Fibroblast of skin of left quadriceps (primary cell): ENCODE results near the gene LRRC4B.
A peak's percentile ranks its signal among the peaks of the same experiment; 100 is the strongest.

Experiments used
- DNase-seq, 2 experiments: peaks; one replicate each; pipeline ENCODE4 v3.0.0-alpha.2; 2013; ENCODE audit warnings: low read depth in 2 of 2

The LRRC4B gene

DNA sequence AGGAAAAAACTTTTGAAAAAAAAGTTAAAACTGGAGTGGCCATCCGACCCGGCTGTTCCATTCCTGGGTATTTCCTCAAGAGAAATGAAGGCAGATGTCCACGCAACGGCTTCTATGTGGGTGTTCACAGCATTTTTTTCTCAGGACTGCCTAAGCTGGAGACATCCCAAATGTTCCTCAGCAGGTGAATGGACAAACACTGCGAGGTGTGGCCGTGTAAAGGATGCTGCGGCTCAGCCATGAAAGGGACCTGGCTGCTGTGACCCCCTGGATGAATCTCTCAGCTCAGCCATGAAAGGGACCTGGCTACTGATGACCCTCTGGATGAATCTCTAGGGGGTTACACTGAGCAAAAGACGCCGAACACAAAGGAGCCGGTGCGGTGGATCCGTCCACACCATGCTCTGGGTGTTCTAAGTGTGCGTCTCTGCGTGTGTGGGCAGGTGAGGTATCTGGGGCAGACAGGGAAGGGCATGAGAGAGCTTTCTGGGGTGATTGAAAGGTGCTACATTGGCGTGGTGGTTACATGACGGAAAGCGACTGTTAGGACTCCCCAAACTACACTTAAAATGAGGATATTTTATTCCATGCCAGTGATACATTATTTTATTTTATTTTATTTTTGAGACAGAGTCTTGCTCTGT, 47.3 kb downstream of the LRRC4B start:
- DNase-seq = no peak

DNA sequence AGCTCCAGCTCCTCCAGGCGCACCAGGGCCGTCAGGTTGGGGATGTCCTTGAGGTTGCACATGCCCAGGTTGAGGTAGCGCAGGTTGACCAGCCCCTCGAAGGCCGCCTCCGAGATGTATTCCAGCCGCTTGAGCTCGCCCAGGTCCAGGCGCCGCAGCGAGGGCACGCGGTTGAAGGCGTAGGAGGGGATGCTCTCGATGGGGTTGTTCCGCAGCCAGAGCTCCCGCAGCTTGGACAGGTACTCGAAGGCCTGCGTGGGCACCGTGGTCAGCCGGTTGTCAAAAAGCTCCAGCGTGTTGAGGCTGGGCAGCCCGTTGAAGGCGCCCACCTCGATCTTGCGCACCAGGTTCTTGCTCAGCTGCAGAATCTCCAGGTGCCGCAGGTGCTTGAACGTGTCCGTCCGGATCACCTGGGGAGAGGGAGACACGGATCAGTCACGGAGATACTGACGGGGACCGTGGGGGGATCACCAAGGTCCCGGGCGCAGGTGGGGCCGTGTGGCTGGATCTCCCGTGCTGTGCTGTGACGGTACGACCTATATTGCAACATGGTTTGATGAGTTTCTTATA, 49.1 kb downstream of the LRRC4B start:
- no peak for DNase-seq

DNA sequence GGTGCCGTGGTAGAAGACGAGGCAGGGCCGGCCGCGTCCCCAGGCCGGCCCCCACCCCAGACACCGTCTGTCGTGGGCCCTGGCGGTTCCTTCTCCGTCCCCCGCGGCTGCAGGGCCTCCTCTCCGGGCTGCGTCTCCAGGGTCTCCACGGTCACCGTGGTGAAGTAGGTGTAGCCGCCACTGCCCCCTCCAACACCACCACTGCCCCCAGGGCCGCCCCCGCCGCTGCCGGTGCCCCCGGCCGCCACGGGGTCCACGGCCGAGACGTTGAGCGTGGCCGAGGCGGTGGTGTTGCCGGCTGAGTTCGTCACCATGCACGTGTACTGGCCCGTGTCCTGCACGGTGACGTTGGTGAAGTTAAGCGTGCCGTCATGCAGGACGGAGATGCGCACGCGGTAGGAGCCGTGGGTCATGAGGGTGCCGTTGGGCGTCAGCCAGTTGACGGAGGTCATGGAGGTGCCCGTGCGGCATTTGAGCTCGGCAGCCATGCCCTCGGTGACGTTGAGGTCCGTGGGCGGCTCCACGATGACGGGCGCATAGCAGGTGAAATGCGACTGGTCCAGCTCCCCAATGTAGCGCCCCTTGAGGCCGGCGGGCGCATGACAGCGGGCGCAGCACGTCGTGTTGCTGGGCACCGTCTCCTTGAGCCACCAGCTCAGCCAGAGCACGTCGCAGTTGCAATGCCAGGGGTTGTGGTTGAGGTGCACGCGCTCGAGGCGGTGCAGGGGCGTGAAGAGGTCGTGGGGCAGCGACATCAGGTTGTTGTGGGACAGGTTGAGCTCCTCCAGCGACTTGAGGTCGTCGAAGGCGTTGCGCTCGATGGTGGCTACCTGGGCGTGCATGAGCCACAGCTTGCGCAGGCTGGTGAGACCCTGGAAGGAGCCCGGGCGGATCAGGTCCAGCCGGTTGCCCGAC, 49.9 kb downstream of the LRRC4B start:
- DNase-seq = no peak

DNA sequence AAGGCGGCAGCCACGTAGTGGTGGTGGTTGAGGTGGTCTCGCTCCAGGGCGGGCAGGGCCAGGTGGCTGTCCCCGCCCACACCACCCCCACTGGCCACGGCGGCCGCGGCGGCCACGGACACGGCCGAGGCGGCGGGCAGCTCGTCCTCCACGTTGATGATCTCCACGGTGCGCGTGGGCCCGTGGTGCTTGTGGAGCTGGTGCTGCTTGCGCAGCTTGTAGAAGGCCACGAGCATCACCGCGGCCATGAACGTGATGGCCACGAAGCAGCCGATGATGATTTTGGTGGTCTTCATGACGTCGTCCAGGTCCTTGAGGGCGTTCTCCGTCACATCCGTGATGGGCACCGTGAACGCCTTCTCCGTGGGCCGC, 50.5 kb downstream of the LRRC4B start:
- DNase-seq = no peak

DNA sequence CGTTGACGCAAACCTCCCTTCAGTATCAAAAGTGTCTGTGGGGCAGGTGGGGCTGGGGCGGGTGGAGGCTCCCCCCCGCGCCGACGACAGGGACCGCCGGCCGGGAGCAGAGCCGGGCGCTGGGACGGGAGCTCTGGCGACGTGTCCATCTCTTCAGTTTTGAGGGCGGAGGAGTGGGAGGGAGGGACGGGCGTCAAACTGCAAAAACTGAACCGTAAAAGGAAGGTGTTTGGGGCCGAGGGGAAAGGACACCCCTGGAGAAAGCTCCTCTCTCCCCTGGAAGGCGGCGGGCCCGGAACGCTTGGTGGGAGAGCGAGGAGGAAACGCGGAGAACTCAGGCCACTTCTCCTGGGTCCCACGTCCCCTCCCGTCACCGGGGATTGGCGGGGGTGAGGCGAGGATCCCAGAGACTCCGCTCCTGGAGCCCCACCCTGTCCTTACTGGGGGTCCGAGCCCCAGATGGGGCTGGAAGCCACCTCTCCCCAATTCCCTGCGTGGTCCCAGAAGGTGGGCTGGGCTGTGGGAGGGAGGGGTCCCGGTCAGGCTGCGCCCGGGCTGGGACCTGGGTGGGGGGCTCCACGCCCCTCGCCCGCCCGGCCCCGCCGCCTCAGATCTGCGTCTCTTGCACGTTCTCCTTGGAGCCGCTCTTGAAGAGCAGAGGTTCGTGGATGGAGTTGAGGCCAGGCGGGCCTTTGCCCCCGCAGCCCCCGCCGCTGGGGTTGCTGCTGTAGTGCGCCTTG, 51.1 kb downstream of the LRRC4B start:
- DNase-seq = no peak

DNA sequence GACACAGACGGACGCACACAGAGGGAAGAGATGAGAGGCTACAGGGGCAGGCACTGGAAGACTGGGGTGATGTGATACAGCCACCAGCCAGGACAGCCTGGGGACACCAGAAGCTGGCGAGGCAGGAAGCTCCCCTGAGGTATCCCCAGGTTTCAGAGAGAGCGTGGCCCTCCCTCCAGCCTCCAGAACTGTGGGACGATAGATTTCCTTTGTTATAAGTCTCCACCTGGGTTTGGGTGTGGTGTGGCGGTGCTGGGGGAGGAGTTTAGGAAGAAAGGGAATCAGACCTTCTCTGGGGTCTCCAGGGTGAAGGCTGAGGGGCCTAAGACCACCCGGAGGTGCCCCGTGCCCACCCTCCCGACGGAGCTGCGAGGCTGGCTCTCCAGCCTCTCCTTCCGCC, 51.8 kb downstream of the LRRC4B start:
- DNase-seq = no peak

DNA sequence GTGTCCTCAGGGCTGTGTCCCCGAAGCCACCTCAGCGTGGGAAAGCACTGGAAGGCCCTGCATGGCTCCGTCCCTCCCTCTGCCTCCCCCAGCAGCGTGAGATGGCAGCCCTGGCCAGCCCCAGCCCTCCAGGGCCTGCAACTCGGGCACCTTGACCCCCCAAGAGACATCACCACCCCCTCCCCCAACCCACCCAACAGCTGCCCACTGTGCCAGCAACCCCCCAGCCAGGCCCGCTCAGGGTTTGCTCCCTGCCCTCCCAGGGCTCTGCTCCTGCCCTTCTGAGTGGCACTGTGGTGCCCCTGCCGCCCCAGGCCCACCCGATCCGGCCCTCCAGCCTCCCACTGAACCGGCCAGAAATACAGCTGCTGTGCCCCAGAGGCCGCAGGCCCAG, 53.1 kb downstream of the LRRC4B start:
- DNase-seq = no peak

DNA sequence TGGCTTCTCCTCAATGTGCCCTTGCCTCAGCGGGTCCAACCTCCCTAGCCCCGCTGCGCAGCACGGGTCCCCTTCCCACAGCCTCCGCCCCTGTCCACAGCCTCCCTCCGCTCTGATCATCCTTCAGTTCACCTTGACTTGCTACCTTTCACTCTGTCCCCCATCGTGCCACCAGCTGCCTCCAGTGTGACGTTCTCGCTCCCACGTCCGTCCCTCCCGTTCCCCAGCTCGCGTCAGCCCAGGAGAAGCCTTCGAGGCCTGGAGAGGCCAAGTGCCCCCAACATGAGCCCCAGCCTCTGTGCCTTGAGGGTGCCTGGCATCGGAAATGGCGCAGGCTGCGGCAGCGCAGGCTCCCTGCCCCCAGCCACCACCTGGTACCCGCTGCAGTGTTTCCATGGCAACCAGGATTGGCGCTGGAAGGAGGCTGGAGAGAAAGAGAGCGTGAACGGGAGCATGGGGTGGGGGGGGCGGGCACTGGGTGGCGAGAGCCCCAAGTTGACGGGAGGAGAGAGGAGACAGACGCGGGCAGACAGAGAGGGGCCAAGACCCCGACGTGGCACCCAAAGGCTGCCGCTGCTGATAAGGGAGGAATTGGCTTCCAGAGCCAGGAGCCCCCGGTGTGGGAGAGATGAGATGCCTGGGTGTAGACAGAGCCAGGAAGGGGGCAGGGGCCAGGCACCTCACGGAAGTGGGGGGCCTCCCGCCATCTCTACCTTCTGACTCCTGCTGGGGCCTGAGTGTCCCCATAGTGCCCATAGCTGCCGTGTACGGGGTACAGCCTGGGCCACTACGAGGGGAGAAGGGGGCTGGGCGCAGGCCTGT, 53.7 kb downstream of the LRRC4B start:
- no peak for DNase-seq

DNA sequence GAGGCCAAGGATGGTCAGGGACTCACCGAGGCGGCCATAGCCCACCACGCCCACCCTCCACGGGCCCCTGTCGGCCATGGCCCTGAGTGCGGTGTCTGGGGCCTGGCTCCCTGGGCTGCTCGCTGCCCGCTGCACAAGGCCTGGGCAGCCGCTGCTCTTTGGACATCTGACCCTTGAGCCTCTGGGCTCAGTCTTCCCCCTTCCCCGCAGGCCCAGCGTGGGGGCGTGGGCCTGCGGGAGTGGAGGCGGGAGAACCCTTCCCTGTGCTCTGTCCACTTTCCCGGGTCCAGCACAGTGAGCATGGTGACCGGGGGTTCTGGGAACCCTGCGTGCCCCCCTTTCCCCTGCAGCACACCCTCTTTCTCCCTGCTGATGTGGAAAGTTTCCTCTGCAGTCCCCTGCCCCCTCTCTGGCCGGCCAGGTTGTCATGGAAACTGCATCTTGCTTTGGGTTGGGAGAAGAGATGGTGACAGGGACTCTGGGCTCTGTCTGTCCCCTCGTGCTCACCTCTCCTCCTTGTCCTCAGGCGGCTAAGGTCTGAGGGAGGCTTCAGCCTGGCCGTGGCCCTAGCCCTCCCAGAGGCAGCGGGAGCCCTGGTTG, 54.4 kb downstream of the LRRC4B start, which contains the start of gene ASPDH:
ASPDH (minus strand) TSS at position 168 of the 600 bp plus-strand sequence; CDS start at position 78, 90 bp downstream.
- no peak for DNase-seq

DNA sequence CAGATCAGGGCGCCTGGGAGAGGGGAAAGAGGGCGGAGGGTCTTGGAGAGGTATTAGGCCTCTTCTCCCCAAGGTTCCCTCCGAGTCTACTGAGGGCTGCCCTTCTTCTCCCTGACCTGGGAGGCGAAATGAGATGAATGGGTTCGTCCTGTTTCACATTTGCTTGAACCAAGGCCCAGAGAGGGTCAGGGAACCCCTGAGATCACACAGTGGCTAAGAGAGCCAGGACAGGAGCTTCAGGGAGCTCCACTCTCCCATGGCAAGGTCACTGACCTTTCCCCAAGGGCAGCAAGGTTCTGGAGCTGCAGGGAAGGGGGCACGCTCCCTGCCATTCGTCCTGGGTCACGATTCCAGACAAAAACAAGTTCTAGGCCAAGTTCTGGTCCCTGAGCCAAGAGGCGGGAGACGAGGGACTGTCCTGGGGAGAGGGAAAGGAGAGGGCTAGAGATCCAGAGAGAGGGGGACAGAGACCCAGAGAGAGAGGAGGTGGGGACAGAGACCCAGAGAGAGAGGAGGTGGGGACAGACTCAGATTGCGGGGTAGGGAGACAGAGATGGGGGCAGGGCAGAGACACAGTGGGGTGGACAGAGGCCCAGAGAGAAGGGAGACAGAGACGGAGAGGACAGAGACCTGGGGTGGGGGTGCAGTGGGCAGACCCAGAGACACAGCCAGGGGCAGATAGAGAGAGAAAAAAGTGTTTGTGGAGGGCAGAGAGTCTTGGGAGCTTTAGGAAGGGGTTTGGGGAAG, 55.1 kb downstream of the LRRC4B start:
- DNase-seq = no peak

DNA sequence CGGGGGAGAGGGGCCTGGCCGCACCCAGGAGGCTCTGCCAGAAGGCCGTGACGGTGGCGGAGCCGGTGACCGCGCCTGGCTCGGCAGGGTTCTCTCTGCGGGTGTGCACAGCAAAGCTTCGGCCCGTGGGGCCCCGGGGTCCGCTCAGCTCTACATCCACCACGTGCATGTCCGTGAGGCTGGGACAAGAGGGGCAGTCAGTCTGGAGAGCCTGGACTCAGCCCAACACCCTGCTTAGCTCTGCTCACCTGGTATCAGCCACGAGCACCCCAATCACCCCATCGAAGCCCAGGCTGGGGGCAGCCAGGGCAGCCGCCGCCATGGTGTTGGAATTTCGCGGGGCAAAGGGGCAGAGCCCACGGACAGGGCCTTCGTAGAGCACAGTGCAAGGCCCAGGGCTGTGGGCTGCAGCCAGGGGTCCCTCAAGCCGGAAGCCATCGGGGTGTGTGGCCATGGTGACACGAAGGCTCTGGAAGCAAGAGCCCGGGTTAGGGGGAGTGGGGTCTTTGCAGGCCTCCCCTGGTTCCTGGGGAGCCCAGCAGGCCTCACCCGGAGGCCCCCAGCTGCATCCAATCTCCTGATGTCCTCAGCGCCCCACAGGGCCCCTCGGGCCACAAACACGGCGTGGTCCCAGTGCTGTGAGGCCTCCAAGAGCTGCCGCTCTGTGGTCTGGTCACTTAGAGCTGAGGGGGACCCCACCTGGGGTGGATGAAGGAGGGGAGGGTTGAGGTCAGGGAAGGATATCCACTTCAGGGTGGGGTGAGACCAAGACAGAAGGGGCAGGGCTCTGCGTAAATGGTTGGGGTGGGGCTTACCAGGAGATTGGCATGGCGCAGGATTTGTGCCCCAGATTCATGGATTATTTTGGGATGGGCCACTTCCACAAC, 55.9 kb downstream of the LRRC4B start:
- DNase-seq = no peak

DNA sequence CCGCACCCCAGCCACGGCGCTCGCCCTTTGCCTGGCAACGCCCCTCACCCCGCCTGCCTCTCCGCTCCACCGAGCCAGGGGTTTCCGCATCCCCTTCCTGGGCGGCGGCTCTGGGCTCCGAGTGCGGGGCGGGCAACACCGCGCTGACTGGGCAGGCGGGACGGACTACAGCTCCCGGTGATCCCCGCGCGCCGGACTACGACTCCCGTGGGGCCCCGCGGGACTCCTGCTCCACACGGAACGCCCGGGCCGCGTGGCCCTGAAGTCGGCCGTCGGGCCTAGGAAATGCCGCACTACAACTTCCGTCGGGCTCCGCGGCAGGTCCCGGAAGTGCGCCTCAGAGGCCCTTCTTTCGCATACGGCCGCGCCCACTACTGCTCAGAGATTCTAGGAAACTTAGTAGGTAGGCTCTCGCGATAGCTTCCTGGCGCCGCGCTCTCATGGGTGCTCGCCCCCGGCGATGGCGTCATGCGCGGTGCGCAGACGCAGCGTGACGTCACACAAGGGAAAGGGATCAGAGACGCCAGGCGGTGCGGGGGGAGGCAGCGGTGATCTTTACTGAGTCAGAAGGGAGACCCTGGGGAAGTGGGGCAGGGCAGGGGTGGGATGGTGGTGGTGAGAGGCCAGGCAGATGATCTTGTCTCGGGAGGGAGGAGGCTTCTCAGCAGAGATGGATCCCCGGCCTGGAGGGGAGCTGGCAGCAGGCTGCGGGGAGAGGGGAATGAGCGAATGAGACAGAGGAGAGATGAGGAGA, 57.0 kb downstream of the LRRC4B start, which contains the start of gene JOSD2:
JOSD2 (minus strand) TSS at position 123 of the 754 bp plus-strand sequence. CDS start 760 bp downstream, outside the sequence.
- DNase-seq = peak; percentile 99

DNA sequence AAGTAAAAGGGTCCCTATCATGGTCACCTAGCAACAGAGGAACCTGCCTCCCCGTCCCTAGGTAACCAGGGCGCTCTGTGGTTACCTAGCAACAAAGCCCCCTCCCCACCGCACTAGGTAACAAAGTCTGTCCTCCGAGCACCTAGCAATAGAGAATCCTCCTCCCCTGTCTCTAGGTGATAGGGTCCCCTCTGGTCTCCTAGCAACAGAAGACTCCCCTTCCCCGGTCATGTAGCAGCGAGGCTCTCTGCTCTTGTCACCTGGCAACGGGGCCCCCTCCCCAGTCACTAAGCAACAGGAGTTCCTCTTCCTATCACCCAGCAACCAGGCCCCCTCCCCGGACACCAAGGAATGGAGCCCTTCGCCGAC, 57.6 kb downstream of the LRRC4B start:
- no peak for DNase-seq

DNA sequence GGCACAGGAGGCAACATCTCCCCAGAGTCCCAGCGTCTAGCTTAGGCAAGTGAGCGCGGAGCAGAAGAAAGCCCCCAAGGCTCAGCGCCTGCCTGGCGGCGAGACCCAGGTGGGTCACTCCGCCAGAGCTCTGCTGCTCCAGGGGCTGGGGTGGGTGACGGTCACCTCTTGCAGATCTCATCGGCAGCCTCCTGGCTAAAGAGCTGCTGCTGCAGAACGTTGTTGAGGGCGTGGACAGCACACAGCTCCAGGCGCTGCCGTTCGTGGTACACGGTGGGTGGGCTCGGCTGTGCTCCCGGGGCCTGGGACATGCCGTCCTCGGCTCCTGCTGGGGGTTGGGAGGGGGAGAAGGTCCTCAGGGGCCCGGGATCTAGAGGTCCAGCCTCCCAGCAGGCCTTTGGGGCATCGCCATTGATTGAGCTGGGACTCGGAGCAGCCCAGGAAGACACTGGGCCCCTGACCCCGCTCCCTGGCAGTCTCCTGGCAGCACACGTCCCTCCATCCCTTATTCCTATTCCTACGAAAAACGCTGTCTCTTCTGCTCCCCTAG, 58.0 kb downstream of the LRRC4B start:
- no peak for DNase-seq

DNA sequence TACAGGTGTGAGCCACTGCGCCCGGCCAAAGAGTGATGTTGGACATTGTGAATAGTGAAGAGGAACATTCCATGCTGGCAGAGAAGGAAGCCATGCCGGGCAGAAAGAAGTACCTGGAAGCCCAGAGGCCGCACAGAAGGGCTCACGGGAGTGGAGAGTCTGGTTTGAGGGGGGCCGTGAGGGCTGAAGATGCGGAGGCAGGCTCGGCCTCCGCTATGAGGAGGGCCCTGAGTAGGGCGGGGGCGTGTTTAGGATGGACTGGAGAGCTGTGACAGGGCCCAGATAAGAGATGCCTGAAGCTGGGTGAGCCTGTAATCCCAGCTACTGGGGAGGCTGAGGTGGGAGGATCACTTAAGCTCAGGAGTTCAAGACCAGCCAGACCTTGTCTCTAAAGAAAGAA, 58.9 kb downstream of the LRRC4B start:
- no peak for DNase-seq

DNA sequence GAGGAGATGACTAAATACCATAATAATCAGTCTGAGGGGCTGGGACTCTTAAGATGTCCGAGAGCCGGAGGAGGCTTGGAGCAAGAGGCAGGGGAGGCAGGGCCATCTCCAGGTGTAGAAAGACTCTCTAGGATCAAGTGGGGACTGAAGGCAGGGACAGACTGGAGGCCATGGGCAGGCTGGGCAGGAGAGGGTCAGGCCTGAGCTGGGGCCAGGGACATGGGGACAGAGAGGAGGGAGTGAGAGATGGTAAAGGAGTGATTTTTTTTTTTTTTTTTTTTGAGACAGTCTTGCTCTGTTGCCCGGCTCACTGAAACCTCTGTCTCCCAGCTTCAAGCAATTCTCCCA, 59.4 kb downstream of the LRRC4B start:
- no peak for DNase-seq

DNA sequence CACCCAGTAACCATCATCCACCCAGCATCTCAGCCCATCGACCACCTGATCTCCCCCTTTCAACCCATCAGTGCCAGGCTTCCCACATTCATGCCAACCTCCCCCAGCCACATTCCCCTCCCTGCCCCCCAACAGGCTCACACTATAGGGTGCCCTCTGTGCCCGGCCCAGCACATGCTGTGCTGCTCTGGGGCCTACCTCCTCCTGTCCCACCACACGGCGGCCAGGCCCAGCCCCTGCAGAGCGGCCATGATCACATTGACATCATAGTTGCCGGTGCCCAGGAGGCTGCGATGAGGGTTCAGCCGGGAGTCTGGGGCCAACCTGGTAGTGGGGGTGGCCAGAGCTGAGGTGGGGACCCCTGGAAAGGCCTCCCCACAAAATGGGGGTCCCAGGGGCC, 60.9 kb downstream of the LRRC4B start:
- no peak for DNase-seq

DNA sequence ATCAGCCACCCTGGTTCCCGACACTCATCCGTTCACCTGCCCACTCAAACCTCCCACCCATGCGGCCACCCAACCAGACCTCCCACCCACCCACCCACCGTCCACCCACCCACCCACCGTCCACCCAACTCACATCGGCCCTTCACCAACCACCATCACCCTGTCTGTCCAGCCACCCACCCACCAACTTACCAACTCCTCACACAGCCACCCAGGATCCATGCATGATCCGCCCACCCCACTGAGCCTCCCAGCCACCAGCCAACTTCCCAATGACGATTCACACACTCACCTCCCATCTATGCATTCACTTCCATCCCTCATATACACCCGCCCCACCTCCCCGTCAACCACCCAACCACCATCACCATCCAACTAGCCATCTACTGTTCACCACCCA, 61.5 kb downstream of the LRRC4B start:
- no peak for DNase-seq
